Measurements from ENCODE around the gene MDGA2. TPM values are rescaled to one million over a fixed set of nuclear protein-coding genes. Genes with fewer than 3 reads are reported as not detected.

Gene MDGA2
- total and polyA plus RNA-seq, 2 of the 4 experiments (the other 2 are of a cell fraction) = 0.02 TPM; not detected in 1

GRCh38 chr14:47210099-47210498 lies 465.3 kb downstream of the MDGA2 start:
- Histone ChIP-seq H3K14ac (replicated peaks; ENCODE audit: low read depth, low read length) (no peak overlapping the region), H3K23ac (ENCODE audit: low read depth, low read length) (no peak overlapping the region), H2BK15ac (ENCODE audit: low read depth, low read length) (no peak overlapping the region), H4K20me1 (ENCODE audit: insufficient read depth, low read length) (no peaks in the 10 kb centered on the region), H3K27ac (ENCODE audit: insufficient read depth, low read length) (no peak overlapping the region), H3K9ac (ENCODE audit: low read depth, low read length) (no peak overlapping the region), H2BK20ac (ENCODE audit: low read depth, low read length) (no peak overlapping the region), H2BK120ac (ENCODE audit: low read depth, low read length) (no peak overlapping the region), H3K9me1 (ENCODE audit: insufficient read depth, low read length) (no peaks in the 10 kb centered on the region), H2BK5ac (ENCODE audit: low read depth, low read length, poor library complexity, severe bottlenecking) (no peak overlapping the region), H2AFZ (replicated peaks; ENCODE audit: low read length, poor library complexity) (no peak overlapping the region), H3K56ac (ENCODE audit: extremely low read depth, insufficient read depth, low read length) (no peak overlapping the region), H3K4me1 (ENCODE audit: control insufficient read depth, insufficient read depth, low read length) (no peaks in the 10 kb centered on the region), H3K18ac (ENCODE audit: low read depth, low read length) (no peak overlapping the region), H4K8ac (ENCODE audit: low read depth in 2 of 2, low read length in 2 of 2) (no peak overlapping the region), H2AK9ac (replicated peaks; ENCODE audit: low read depth, low read length, poor library complexity) (no peak overlapping the region), H3K27me3 (ENCODE audit: control insufficient read depth, insufficient read depth, low read length) (no peaks in the 10 kb centered on the region), H3K9me3 (ENCODE audit: control insufficient read depth, insufficient read depth, low read length) (peaks cover 11% of the 10 kb centered on the region), H3K4me2 (ENCODE audit: low read depth, low read length) (no peak overlapping the region), H4K91ac (ENCODE audit: insufficient read depth, low read depth, low read length) (no peak overlapping the region), H4K5ac (ENCODE audit: low read depth, low read length) (no peak overlapping the region), H3K79me1 (ENCODE audit: low read depth in 1 of 2, low read length in 2 of 2) (no peaks in the 10 kb centered on the region), H3K36me3 (ENCODE audit: control insufficient read depth, insufficient read depth, low read length) (no peaks in the 10 kb centered on the region), H2AK5ac (ENCODE audit: low read depth, low read length) (no peak overlapping the region), H3K4me3 (ENCODE audit: insufficient read depth, low read depth, low read length) (no peak overlapping the region), H3K4ac (ENCODE audit: low read depth, low read length) (no peak overlapping the region)
- in situ Hi-C loops (cut with MboI; ENCODE audit: low sequenced_read_pairs) = no loop called here
- no peak for ATAC-seq (ENCODE audit: low read depth)
- intact Hi-C loops (cut with micrococcal nuclease) = no loop called here
- BruUV-seq (replicated peaks) = no TSS peak
- TF ChIP-seq NFE2L2 (IDR thresholded peaks at IDR 0.05; ENCODE audit: low read depth, low read length) (no peak), FOS (IDR thresholded peaks at IDR 0.05; ENCODE audit: low read depth, low read length) (no peak)
- ChIA-PET CTCF (no interaction called here), POLR2A (ENCODE audit: unreplicated experiment) (no interaction called here)
- dilution Hi-C loops (cut with HindIII; ENCODE audit: low sequenced_read_pairs, unreplicated experiment) = no loop called here
- DNase-seq = no peak

Measured in IMR-90 (cell line).